PC-9 (cell line): Measurements from ENCODE around the gene LETM1. TPM values are rescaled to one million over a fixed set of nuclear protein-coding genes. Genes with fewer than 3 reads are reported as not detected.

Source experiments
- BruUV-seq: library from RNA; stranded (reverse); fragments of 400-500 nt; replicated peaks from 2 replicates; lab custom pipeline; 2021; lab: Mats Ljungman, UMichigan
- CTCF ChIA-PET: fragments of 300-600 bp; sonication (Branson Sonifier 250); formaldehyde crosslinking; loops from one replicate; lab custom pipeline; 2022; ENCODE audit warnings: antibody characterized with exemption; lab: Charles Lee
- POLR2A ChIA-PET: fragments of 300-600 bp; sonication (Branson Sonifier 250); formaldehyde crosslinking; loops from one replicate; lab custom pipeline; 2022; ENCODE audit warnings: antibody characterized with exemption; ENCODE audit not compliant: unreplicated experiment; lab: Charles Lee
- DNase-seq, 2 experiments: peaks; one replicate each; pipeline versions ENCODE4 v3.0.0 to v3.0.0-alpha.2; 2015 to 2022; ENCODE audit warnings: mixed read lengths in 1 of 2
- H2AFZ ChIP-seq: fragments of 200-600 bp; sonication (generic); 2 replicates; pipeline ENCODE4 v1.8.1; 2017; ENCODE audit warnings: antibody characterized with exemption
- H3F3A ChIP-seq: fragments of 200-600 bp; sonication (generic); 2 replicates; pipeline ENCODE4 v1.8.1; 2017; ENCODE audit warnings: antibody characterized with exemption, mild to moderate bottlenecking, low read depth; ENCODE audit not compliant: insufficient read depth
- H3K27ac ChIP-seq: fragments of 200-600 bp; sonication (generic); 2 replicates; pipeline ENCODE4 v1.6.1; 2016; ENCODE audit warnings: mixed run types
- H3K27me3 ChIP-seq: fragments of 200-600 bp; sonication (generic); 2 replicates; pipeline ENCODE4 v1.6.1; 2016; ENCODE audit warnings: low read depth, mixed run types; ENCODE audit not compliant: insufficient read depth
- H3K36me3 ChIP-seq: fragments of 200-600 bp; sonication (generic); 2 replicates; pipeline ENCODE4 v1.6.1; 2016; ENCODE audit warnings: low read depth, mixed run types
- H3K4me1 ChIP-seq: fragments of 200-600 bp; sonication (generic); replicated peaks from 2 replicates; pipeline ENCODE4 v1.6.1; 2016; ENCODE audit warnings: mixed run types; ENCODE audit not compliant: insufficient read depth
- H3K4me2 ChIP-seq: fragments of 200-600 bp; sonication (generic); 2 replicates; pipeline ENCODE4 v1.6.1; 2017; ENCODE audit warnings: mixed run types
- H3K4me3 ChIP-seq: fragments of 200-600 bp; sonication (generic); 2 replicates; pipeline ENCODE4 v1.6.1; 2016; ENCODE audit warnings: mixed run types
- H3K79me2 ChIP-seq: fragments of 200-600 bp; sonication (generic); 2 replicates; pipeline ENCODE4 v1.6.1; 2017; ENCODE audit warnings: low read depth, mixed run types
- H3K9me2 ChIP-seq: fragments of 200-600 bp; sonication (generic); 2 replicates; pipeline ENCODE4 v1.8.1; 2017; ENCODE audit warnings: mild to moderate bottlenecking; ENCODE audit not compliant: insufficient read depth
- H3K9me3 ChIP-seq: fragments of 200-600 bp; sonication (generic); 2 replicates; pipeline ENCODE4 v1.8.1; 2016; ENCODE audit warnings: low read depth; ENCODE audit not compliant: insufficient read depth
- H4K20me1 ChIP-seq: fragments of 200-600 bp; sonication (generic); 2 replicates; pipeline ENCODE4 v1.8.1; 2017; ENCODE audit not compliant: insufficient read depth
- EZH2 ChIP-seq: fragments of 200-600 bp; sonication (generic); IDR thresholded peaks from 2 replicates; pipeline ENCODE4 v1.8.0; 2017; ENCODE audit warnings: antibody characterized with exemption, low read depth
- intact Hi-C: fragments of 100-400 bp; cut with micrococcal nuclease; formaldehyde crosslinking; loops from one replicate; pipeline ENCODE4 v1.10.0; 2022; ENCODE audit not compliant: unreplicated experiment
- total RNA-seq: library from RNA; stranded (reverse); gene quantifications from 2 replicates; pipeline ENCODE4 v1.2.3, GENCODE V29; 2021
- TF ChIP-seq, protein P1 (sequence below): fragments of 200-600 bp; sonication (generic); conservative IDR thresholded peaks from 2 replicates; pipeline ENCODE4 v1.6.1; 2017; ENCODE audit warnings: mixed run types, antibody characterized with exemption, mild to moderate bottlenecking, moderate library complexity

The LETM1 gene
- total RNA-seq, 1 experiment from 2014 or later, result 44.5 TPM

DNA sequence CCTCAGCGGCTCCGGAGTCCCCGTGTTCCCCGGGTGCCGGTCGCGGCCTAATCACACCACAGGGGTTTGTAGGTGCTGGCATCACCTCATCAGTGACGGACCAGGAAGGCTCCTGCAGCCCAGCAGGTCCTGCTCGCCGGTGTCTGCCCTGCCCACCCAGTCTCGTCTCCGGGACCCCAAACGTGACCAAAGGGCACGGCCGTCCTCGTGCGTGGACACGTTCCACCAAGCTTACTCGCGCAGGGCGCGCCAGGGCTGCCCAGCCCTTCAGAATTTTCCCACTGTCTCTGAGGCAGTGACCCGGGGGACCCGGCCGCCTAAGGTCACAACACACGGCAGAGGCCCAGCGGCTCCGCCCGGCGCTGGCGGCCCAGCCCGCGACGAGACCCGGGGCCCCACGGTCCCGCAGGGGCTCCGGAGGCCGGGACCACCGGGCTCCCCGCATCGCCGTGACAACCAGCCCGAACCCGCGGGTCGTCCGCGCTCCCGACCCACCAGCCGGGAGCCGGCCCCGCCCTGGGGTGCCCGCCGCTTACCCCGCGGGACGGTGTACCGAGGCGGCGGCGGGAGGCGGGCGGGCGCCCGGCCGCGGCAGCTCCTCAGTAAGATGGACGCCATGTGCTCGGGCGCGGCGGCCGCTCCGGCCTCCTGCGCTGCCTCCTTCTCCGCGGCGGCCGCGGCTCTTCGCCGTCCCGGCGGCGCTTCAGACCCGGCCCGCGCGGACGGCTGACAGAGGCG lies 454 bp downstream of the LETM1 start:
- no peaks in the 10 kb centered on the region for H3K9me2 ChIP-seq
- intact Hi-C loops, result loop anchor here (1.0 kb wide), 1 partner anchor 15 kb away; no protein-coding TSS in a partner anchor
- no peaks in the 10 kb centered on the region for H3K9me3 ChIP-seq
- peaks cover 16% of the 10 kb centered on the region; the same call in 1 of the 2 replicates for H3F3A ChIP-seq
- H4K20me1 ChIP-seq, result peaks cover 21% of the 10 kb centered on the region
- peak overlapping the region; percentile 47; the same call in 1 of the 2 replicates for H3K27ac ChIP-seq
- DNase-seq, result no peak
- no TSS peak for BruUV-seq
- no peak for TF ChIP-seq EZH2
- TF ChIP-seq, protein P1, sequence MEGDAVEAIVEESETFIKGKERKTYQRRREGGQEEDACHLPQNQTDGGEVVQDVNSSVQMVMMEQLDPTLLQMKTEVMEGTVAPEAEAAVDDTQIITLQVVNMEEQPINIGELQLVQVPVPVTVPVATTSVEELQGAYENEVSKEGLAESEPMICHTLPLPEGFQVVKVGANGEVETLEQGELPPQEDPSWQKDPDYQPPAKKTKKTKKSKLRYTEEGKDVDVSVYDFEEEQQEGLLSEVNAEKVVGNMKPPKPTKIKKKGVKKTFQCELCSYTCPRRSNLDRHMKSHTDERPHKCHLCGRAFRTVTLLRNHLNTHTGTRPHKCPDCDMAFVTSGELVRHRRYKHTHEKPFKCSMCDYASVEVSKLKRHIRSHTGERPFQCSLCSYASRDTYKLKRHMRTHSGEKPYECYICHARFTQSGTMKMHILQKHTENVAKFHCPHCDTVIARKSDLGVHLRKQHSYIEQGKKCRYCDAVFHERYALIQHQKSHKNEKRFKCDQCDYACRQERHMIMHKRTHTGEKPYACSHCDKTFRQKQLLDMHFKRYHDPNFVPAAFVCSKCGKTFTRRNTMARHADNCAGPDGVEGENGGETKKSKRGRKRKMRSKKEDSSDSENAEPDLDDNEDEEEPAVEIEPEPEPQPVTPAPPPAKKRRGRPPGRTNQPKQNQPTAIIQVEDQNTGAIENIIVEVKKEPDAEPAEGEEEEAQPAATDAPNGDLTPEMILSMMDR, result no peak
- peaks cover 69% of the 10 kb centered on the region for H3K79me2 ChIP-seq
- peak overlapping the region; percentile 96 for H3K4me2 ChIP-seq
- H3K36me3 ChIP-seq, result no peaks in the 10 kb centered on the region
- H3K4me3 ChIP-seq, result peak overlapping the region; percentile 82
- H2AFZ ChIP-seq, result peak overlapping the region; percentile 76
- no peaks in the 10 kb centered on the region for H3K27me3 ChIP-seq
- POLR2A ChIA-PET, result interaction anchor here (0.6 kb wide), 2 partner anchors 20 to 1166 kb away, joined by 3 read pairs; no protein-coding TSS in a partner anchor
- peaks cover 36% of the 10 kb centered on the region for H3K4me1 ChIP-seq
- CTCF ChIA-PET, result no interaction called here

DNA sequence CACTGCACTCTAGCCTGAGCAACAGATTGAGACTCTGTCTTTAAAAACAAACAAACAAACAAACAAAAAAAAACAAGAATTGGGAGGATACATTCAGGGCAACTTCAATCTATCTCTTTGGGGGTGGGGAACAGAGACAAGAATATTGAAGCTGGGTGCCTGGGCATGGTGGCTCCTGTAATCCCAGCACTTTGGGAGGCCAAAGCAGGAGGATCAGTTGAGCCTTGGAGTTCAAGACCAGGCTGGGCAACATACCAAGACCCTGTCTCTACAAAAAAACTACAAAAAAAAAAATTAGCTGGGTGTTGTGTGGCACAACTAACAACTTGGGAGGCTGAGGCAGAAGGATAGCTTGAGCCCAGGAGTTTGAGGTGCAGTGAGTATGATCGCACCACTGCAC lies 1.2 kb downstream of the LETM1 start:
- Histone ChIP-seq H3K9me3 (no peaks in the 10 kb centered on the region), H3K9me2 (no peaks in the 10 kb centered on the region), H3K4me1 (peaks cover 36% of the 10 kb centered on the region), H3K4me2 (peak overlapping the region; percentile 96), H3K27ac (peak overlapping the region; percentile 47; the same call in 1 of the 2 replicates), H3K4me3 (peak overlapping the region; percentile 82), H3K27me3 (no peaks in the 10 kb centered on the region), H4K20me1 (peaks cover 26% of the 10 kb centered on the region), H2AFZ (peak overlapping the region; percentile 76; the same call in 1 of the 2 replicates), H3K36me3 (no peaks in the 10 kb centered on the region), H3F3A (peaks cover 16% of the 10 kb centered on the region; the same call in 1 of the 2 replicates), H3K79me2 (peaks cover 76% of the 10 kb centered on the region)
- BruUV-seq, result TSS peak; percentile 57
- ChIA-PET POLR2A (interaction anchor here (0.6 kb wide), 1 partner anchor 21 kb away, joined by 3 read pairs; no protein-coding TSS in a partner anchor), CTCF (no interaction called here)
- TF ChIP-seq, protein P1, result no peak
- TF ChIP-seq EZH2, result no peak
- intact Hi-C loops, result no loop called here
- no peak for DNase-seq

DNA sequence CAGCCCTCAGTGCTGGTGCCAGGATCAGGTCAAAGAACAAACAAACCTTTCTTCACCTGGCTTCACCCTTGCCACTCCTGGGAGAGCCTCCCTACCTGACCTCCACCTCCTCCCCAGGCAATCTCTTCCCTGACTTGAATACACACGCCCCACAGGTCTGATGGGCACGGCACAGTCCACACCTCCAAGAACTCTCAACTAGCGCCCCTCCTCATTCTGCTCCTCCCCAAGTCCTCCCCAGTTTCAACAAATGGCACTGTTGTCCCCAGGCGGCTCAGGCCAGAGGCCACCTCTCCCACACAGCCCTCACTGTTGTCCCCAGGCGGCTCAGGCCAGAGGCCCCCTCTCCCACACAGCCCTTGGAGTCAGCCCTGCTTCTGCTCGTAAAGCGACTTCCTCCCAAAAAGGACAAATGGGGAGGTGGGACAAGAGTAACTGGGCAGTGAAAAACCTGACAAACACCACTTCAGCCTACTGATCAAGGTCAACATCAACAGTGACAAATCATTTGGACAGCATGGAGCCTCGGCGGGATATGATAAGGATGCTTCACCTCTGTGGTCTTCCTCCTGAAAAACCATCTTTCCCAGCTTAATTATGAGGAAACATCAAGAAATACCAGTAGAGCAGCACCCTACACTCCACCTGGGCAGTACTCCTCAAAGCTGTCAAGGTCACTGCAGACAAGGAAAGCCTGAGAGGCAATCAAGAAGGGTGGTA lies 2.9 kb downstream of the LETM1 start:
- H4K20me1 ChIP-seq, result peaks cover 34% of the 10 kb centered on the region
- H3K27me3 ChIP-seq, result no peaks in the 10 kb centered on the region
- no TSS peak for BruUV-seq
- H3K4me1 ChIP-seq, result peaks cover 36% of the 10 kb centered on the region
- intact Hi-C loops, result no loop called here
- H3K9me2 ChIP-seq, result no peaks in the 10 kb centered on the region
- TF ChIP-seq EZH2, result no peak
- TF ChIP-seq, protein P1, result no peak
- H3K36me3 ChIP-seq, result no peaks in the 10 kb centered on the region
- peaks cover 7% of the 10 kb centered on the region; the same call in 1 of the 2 replicates for H3F3A ChIP-seq
- CTCF ChIA-PET, result no interaction called here
- peaks cover 77% of the 10 kb centered on the region for H3K79me2 ChIP-seq
- H3K4me3 ChIP-seq, result no peak overlapping the region
- H3K27ac ChIP-seq, result no peak overlapping the region
- POLR2A ChIA-PET, result no interaction called here
- no peak overlapping the region for H3K4me2 ChIP-seq
- no peak for DNase-seq
- H3K9me3 ChIP-seq, result no peaks in the 10 kb centered on the region
- no peak overlapping the region for H2AFZ ChIP-seq
